ENCODE measurements around the gene PTS. TPM values are rescaled to one million over a fixed set of nuclear protein-coding genes. Genes with fewer than 3 reads are reported as not detected.

Gene PTS
- total RNA-seq, 3 donors from 2014 or later: 21.8 to 40.4 (median 38.7) TPM

- H3K9me3 ChIP-seq: no peaks in the 10 kb centered on the region
- DNase-seq (ENCODE audit: low spot score in 2 of 2): no peak
- H3K4me1 ChIP-seq: peaks cover 0 to 7% of the 10 kb centered on the region in 2 donors
- H3K36me3 ChIP-seq: no peaks in the 10 kb centered on the region
- TF ChIP-seq CTCF (IDR thresholded peaks at IDR 0.05) (no peak), POLR2A (IDR thresholded peaks at IDR 0.05) (no peak), POLR2AphosphoS5 (IDR thresholded peaks at IDR 0.05) (no peak)
- H3K4me3 ChIP-seq: peak overlapping the region; percentile 76 to 99 (median 80)
- intact Hi-C loops (cut with DNase I; ENCODE audit: low total_unique reads): loop anchor here (5.0 kb wide), 1 partner anchor 1030 kb away; no protein-coding TSS in a partner anchor
- H3K27me3 ChIP-seq: no peaks in the 10 kb centered on the region
- peak overlapping the region; percentile 97 to 98 for H3K27ac ChIP-seq
Measured at GRCh38 chr11:112226831-112227401, 688 bp downstream of the PTS start.

- intact Hi-C loops (cut with DNase I; ENCODE audit: low total_unique reads): loop anchor here (5.0 kb wide), 1 partner anchor 1030 kb away; no protein-coding TSS in a partner anchor
- no peak for DNase-seq (ENCODE audit: low spot score in 2 of 2)
- H3K4me3 ChIP-seq: peak overlapping the region; percentile 76 to 99 (median 80)
- TF ChIP-seq CTCF (IDR thresholded peaks at IDR 0.05) (no peak), POLR2A (IDR thresholded peaks at IDR 0.05) (no peak), POLR2AphosphoS5 (IDR thresholded peaks at IDR 0.05) (no peak)
- H3K4me1 ChIP-seq: peaks cover 0 to 7% of the 10 kb centered on the region in 2 donors
- H3K9me3 ChIP-seq: no peaks in the 10 kb centered on the region
- no peaks in the 10 kb centered on the region for H3K36me3 ChIP-seq
- peak overlapping the region in 1 of 2 donors; percentile 98 for H3K27ac ChIP-seq
- H3K27me3 ChIP-seq: no peaks in the 10 kb centered on the region
Measured at GRCh38 chr11:112227471-112227870, 1.2 kb downstream of the PTS start.

DNA sequence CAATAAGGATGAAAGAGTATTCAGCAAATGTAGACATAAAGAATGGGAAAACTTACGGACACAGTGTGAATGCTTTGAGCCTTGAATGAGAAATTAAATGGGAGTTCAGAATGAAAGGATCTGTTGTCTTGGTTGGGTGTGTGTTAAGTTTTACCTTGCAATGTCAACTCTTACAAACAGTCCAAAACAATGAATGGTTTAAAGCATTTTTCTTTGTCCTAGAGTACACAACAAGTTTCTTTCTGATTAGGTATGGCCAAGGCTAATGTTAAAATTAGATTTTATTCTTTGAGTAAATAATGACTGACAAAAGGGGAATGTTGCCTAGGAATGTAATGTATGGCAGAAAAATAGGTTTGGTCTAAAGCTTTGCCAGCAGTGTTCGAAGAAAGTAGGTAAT is 2.5 kb downstream of the PTS start:
- Histone ChIP-seq H3K9me3 (no peaks in the 10 kb centered on the region), H3K4me3 (no peak overlapping the region), H3K36me3 (no peaks in the 10 kb centered on the region), H3K4me1 (peaks cover 0 to 7% of the 10 kb centered on the region in 2 donors), H3K27ac (peak overlapping the region in 1 of 2 donors; percentile 10), H3K27me3 (no peaks in the 10 kb centered on the region)
- no peak for DNase-seq (ENCODE audit: low spot score in 2 of 2)
- intact Hi-C loops (cut with DNase I; ENCODE audit: low total_unique reads): loop anchor here (5.0 kb wide), 1 partner anchor 1029 kb away; no protein-coding TSS in a partner anchor
- TF ChIP-seq POLR2A (IDR thresholded peaks at IDR 0.05) (no peak), POLR2AphosphoS5 (IDR thresholded peaks at IDR 0.05) (no peak), CTCF (IDR thresholded peaks at IDR 0.05) (no peak)

GRCh38 chr11:112229159-112229558 is 2.9 kb downstream of the PTS start:
- Histone ChIP-seq H3K27ac (peak overlapping the region in 1 of 2 donors; percentile 10), H3K4me3 (no peak overlapping the region), H3K36me3 (no peaks in the 10 kb centered on the region), H3K4me1 (peaks cover 0 to 7% of the 10 kb centered on the region in 2 donors), H3K27me3 (no peaks in the 10 kb centered on the region), H3K9me3 (no peaks in the 10 kb centered on the region)
- intact Hi-C loops (cut with DNase I; ENCODE audit: low total_unique reads): loop anchor here (5.0 kb wide), 1 partner anchor 1028 kb away; no protein-coding TSS in a partner anchor
- no peak for TF ChIP-seq POLR2AphosphoS5 (IDR thresholded peaks at IDR 0.05)
- TF ChIP-seq POLR2A (IDR thresholded peaks at IDR 0.05): no peak
- TF ChIP-seq CTCF (IDR thresholded peaks at IDR 0.05): no peak
- DNase-seq (ENCODE audit: low spot score in 2 of 2): no peak

GRCh38 chr11:112229746-112230433 is 3.7 kb downstream of the PTS start:
- no peak for DNase-seq (ENCODE audit: low spot score in 2 of 2)
- intact Hi-C loops (cut with DNase I; ENCODE audit: low total_unique reads): loop anchor here (5.0 kb wide), 1 partner anchor 1027 kb away; no protein-coding TSS in a partner anchor
- Histone ChIP-seq H3K4me3 (no peak overlapping the region), H3K27me3 (no peaks in the 10 kb centered on the region), H3K36me3 (no peaks in the 10 kb centered on the region), H3K27ac (peak overlapping the region in 1 of 2 donors; percentile 15), H3K4me1 (peaks cover 0 to 7% of the 10 kb centered on the region in 2 donors), H3K9me3 (no peaks in the 10 kb centered on the region)
- TF ChIP-seq POLR2A (IDR thresholded peaks at IDR 0.05) (no peak), POLR2AphosphoS5 (IDR thresholded peaks at IDR 0.05) (no peak), CTCF (IDR thresholded peaks at IDR 0.05) (no peak)
